HepG2 (cell line): Measurements from ENCODE around the gene HECTD4. TPM values are rescaled to one million over a fixed set of nuclear protein-coding genes. Genes with fewer than 3 reads are reported as not detected.

Experiments
- AHDC1 ChIP-seq: sonication (generic); formaldehyde crosslinking; IDR thresholded peaks from 2 replicates; pipeline ENCODE4 v1.5.1; 2020; ENCODE audit warnings: mild to moderate bottlenecking, missing genetic modification reagents, borderline replicate concordance
- ATRX ChIP-seq: sonication (generic); formaldehyde crosslinking; IDR thresholded peaks from 2 replicates; pipeline ENCODE4 v1.4.0; 2020; ENCODE audit warnings: missing genetic modification reagents, borderline replicate concordance
- CHD2 ChIP-seq: IDR thresholded peaks from 2 replicates; pipeline ENCODE4 v1.6.1; 2011; ENCODE audit warnings: low read depth, low read length, improper control_type of control experiment
- HCFC1 ChIP-seq: fragments of 150-350 bp; IDR thresholded peaks from 2 replicates; pipeline ENCODE4 v1.6.1; 2014; ENCODE audit warnings: low read depth, low read length
- HMG20A ChIP-seq: IDR thresholded peaks from 2 replicates; pipeline ENCODE4 v1.6.1; 2016; ENCODE audit warnings: borderline replicate concordance
- HNRNPH1 ChIP-seq: fragments of 200-400 bp; formaldehyde crosslinking; optimal IDR thresholded peaks from 2 replicates; pipeline ENCODE3; 2017; ENCODE audit warnings: mild to moderate bottlenecking, low read depth, low read length
- HNRNPK ChIP-seq: fragments of 200-400 bp; formaldehyde crosslinking; IDR thresholded peaks from 2 replicates; pipeline ENCODE4 v1.6.1; 2018; ENCODE audit warnings: low read length, low read depth, moderate library complexity, mild to moderate bottlenecking; ENCODE audit not compliant: poor library complexity, severe bottlenecking
- MED13 ChIP-seq: sonication (generic); formaldehyde crosslinking; IDR thresholded peaks from 2 replicates; pipeline ENCODE4 v1.5.0; 2020; ENCODE audit warnings: missing genetic modification reagents
- NCOR1 ChIP-seq: fragments of 200-600 bp; sonication (generic); IDR thresholded peaks from 2 replicates; pipeline ENCODE4 v1.7.0; 2017; ENCODE audit warnings: antibody characterized with exemption, low read length, borderline replicate concordance
- SKI ChIP-seq: fragments of 450-650 bp; IDR thresholded peaks from one replicate; pipeline ENCODE4 v1.6.1; 2018; ENCODE audit warnings: mild to moderate bottlenecking; ENCODE audit not compliant: partially characterized antibody
- TFDP1 ChIP-seq: IDR thresholded peaks from 2 replicates; pipeline ENCODE4 v1.6.1; 2016; ENCODE audit warnings: missing compliant biosample characterization, missing genetic modification reagents, borderline replicate concordance
- ZBTB39 ChIP-seq: sonication (generic); formaldehyde crosslinking; IDR thresholded peaks from 2 replicates; pipeline ENCODE4 v1.5.0; 2020; ENCODE audit warnings: missing genetic modification reagents
- ZNF33A ChIP-seq: sonication (generic); formaldehyde crosslinking; IDR thresholded peaks from 2 replicates; pipeline ENCODE4 v1.5.1; 2020; ENCODE audit warnings: missing genetic modification reagents, mild to moderate bottlenecking, moderate library complexity, borderline replicate concordance
- ZNF501 ChIP-seq: sonication (generic); formaldehyde crosslinking; IDR thresholded peaks from 2 replicates; pipeline ENCODE4 v1.5.1; 2020; ENCODE audit warnings: mild to moderate bottlenecking, moderate library complexity, missing genetic modification reagents
- ZNF574 ChIP-seq: sonication (generic); formaldehyde crosslinking; IDR thresholded peaks from 2 replicates; pipeline ENCODE4 v1.4.0; 2020; ENCODE audit warnings: missing genetic modification reagents
- ZNF619 ChIP-seq: sonication (generic); formaldehyde crosslinking; IDR thresholded peaks from 2 replicates; pipeline ENCODE4 v1.4.0; 2020; ENCODE audit warnings: mild to moderate bottlenecking, missing genetic modification reagents
- polyA plus RNA-seq, 8 experiments: library from polyadenylated mRNA; depleted of rRNA in 3 of 8; stranded (reverse) in 7 of 8; unstranded in 1 of 8; fragments of >200 nt; fragmentation: Illumina TruSeq in 4 of 8; extraction: Trizol in 4 of 8; gene quantifications; 2 replicates each; pipeline versions ENCODE4 v1.2.1 to v1.2.3, GENCODE V29; 2011 to 2016; ENCODE audit warnings: low read depth in 4 of 8, missing spikeins in 1 of 8, mixed read lengths in 1 of 8; ENCODE audit not compliant: insufficient read depth in 1 of 8
- total RNA-seq, 5 experiments: library from RNA; depleted of rRNA; stranded (reverse); fragments of >200 nt; fragmentation: Illumina TruSeq; extraction: Trizol; gene quantifications; 2 replicates each; pipeline ENCODE4 v1.2.3, GENCODE V29; 2016; ENCODE audit warnings: low read depth in 1 of 5

Gene HECTD4
- total and polyA plus RNA-seq, 2 of the 13 experiments (the other 11 are each of a cell fraction or from before 2014, with no cell fraction given): 9.0 to 11.4 TPM

- TF ChIP-seq AHDC1 (CRISPR knock-in tag) (0 out of 2 replicates have a peak, but pooled peaks have one; percentile 19), HCFC1 (peak; percentile 79), SKI (no peak), HNRNPK (peak; percentile 78), ZNF619 (CRISPR knock-in tag) (no peak; the same call in none of the 2 replicates), ZNF501 (peak; percentile 83), ZNF574 (peak; percentile 94), CHD2 (no peak), ATRX (CRISPR knock-in tag) (no peak), ZNF33A (CRISPR knock-in tag) (no peak), MED13 (CRISPR knock-in tag) (no peak), HMG20A (0 out of 2 replicates have a peak, but pooled peaks have one; percentile 15), HNRNPH1 (no peak), TFDP1 (peak; percentile 64; the same call in 1 of the 2 replicates), NCOR1 (no peak), ZBTB39 (CRISPR knock-in tag) (peak; percentile 55)
Measured at GRCh38 chr12:112418608-112419296, 36.5 kb upstream of the HECTD4 start, which contains the start of gene PTPN11 (continued).
